Endothelial cell of umbilical vein (primary cell): ENCODE results near the gene RACGAP1. TPM values are rescaled to one million over a fixed set of nuclear protein-coding genes. Genes with fewer than 3 reads are reported as not detected.

Experiments
- BruUV-seq: library from RNA; stranded (reverse); fragments of 400-500 nt; replicated peaks from 2 replicates; lab custom pipeline; 2021; lab: Mats Ljungman, UMichigan
- CTCF ChIA-PET: fragments of 300-600, 350-600 bp; sonication (Branson Sonifier 250); formaldehyde crosslinking; loops from one replicate; lab custom pipeline; 2021; ENCODE audit warnings: antibody characterized with exemption, inconsistent platforms; lab: Charles Lee
- POLR2A ChIA-PET: fragments of 300-600, 350-600 bp; sonication (Branson Sonifier 250); formaldehyde crosslinking; loops from one replicate; lab custom pipeline; 2021; ENCODE audit warnings: antibody characterized with exemption, inconsistent platforms; lab: Charles Lee
- DNase-seq: peaks from one replicate; pipeline ENCODE4 v3.0.0-alpha.2; 2011; ENCODE audit warnings: low read depth, low spot score
- FAIRE-seq: peaks from 2 replicates; lab custom pipeline; 2011; peaks lifted over from hg19 to GRCh38; lab: Jason Lieb, UNC
- H2AFZ ChIP-seq: 2 replicates; pipeline ENCODE4 v1.6.0; 2012; ENCODE audit warnings: low read depth, low read length, control low read depth, inconsistent platforms
- H3K27ac ChIP-seq: 2 replicates; pipeline ENCODE4 v1.5.1; 2011; ENCODE audit warnings: low read depth, mild to moderate bottlenecking, control low read depth, low read length, moderate library complexity; ENCODE audit not compliant: insufficient read depth
- H3K27me3 ChIP-seq, 2 experiments: 2 replicates each; pipeline versions ENCODE4 v1.6.0 to v1.6.1; 2011; ENCODE audit warnings: low read length in 2 of 2, mixed read lengths in 1 of 2; ENCODE audit not compliant: control insufficient read depth in 2 of 2, insufficient read depth in 2 of 2
- H3K36me3 ChIP-seq, 2 experiments: 2 replicates in 1 of 2; 3 replicates in 1 of 2; pipeline ENCODE4 v1.5.1; 2011; ENCODE audit warnings: low read length in 2 of 2, mild to moderate bottlenecking in 1 of 2, moderate library complexity in 1 of 2; ENCODE audit not compliant: control insufficient read depth in 2 of 2, insufficient read depth in 2 of 2; ENCODE audit errors: extremely low read depth in 1 of 2
- H3K4me1 ChIP-seq: 3 replicates; pipeline ENCODE4 v1.5.1; 2011; ENCODE audit warnings: mild to moderate bottlenecking, low read length; ENCODE audit not compliant: control insufficient read depth, insufficient read depth; ENCODE audit errors: extremely low read depth
- H3K4me2 ChIP-seq: 2 replicates; pipeline ENCODE4 v1.6.1; 2011; ENCODE audit warnings: low read length, control low read depth, mixed read lengths; ENCODE audit not compliant: insufficient read depth
- H3K4me3 ChIP-seq, 3 experiments: fragments of 200-600 bp in 1 of 3; sonication (generic), shearing (Covaris generic) in 1 of 3; replicated peaks in 1 of 3; 2 replicates each; pipeline ENCODE4 v1.5.1; 2011 to 2016; ENCODE audit warnings: control low read depth in 3 of 3, low read length in 3 of 3, mild to moderate bottlenecking in 2 of 3, inconsistent platforms in 1 of 3, low read depth in 1 of 3, moderate library complexity in 1 of 3; ENCODE audit not compliant: insufficient read depth in 1 of 3
- H3K79me2 ChIP-seq: 2 replicates; pipeline ENCODE4 v1.6.0; 2012; ENCODE audit warnings: low read length, inconsistent platforms; ENCODE audit not compliant: control insufficient read depth, insufficient read depth
- H3K9ac ChIP-seq: replicated peaks from 2 replicates; pipeline ENCODE3; 2011; ENCODE audit warnings: low read length, control low read depth; ENCODE audit not compliant: insufficient read depth; ENCODE audit errors: extremely low read depth
- H3K9me1 ChIP-seq: replicated peaks from 3 replicates; pipeline ENCODE4 v1.6.0; 2011; ENCODE audit warnings: mild to moderate bottlenecking, low read length; ENCODE audit not compliant: control insufficient read depth, insufficient read depth; ENCODE audit errors: extremely low read depth
- H3K9me3 ChIP-seq: replicated peaks from 2 replicates; pipeline ENCODE4 v1.5.1; 2012; ENCODE audit warnings: low read length, inconsistent platforms; ENCODE audit not compliant: control insufficient read depth, insufficient read depth
- H4K20me1 ChIP-seq: replicated peaks from 2 replicates; pipeline ENCODE3; 2011; ENCODE audit warnings: mild to moderate bottlenecking, low read length; ENCODE audit not compliant: control insufficient read depth, insufficient read depth; ENCODE audit errors: extremely low read depth
- CTCF ChIP-seq, 2 donors: IDR thresholded peaks; 1 replicate in 1 of 2; 2 replicates in 1 of 2; pipeline ENCODE4 v1.5.1; 2011; ENCODE audit warnings: low read length in 2 of 2, mild to moderate bottlenecking in 2 of 2, moderate library complexity in 2 of 2, control low read depth in 1 of 2, inconsistent platforms in 1 of 2, low read depth in 1 of 2; ENCODE audit not compliant: insufficient read depth in 1 of 2; ENCODE audit errors: extremely low read depth in 1 of 2
- EZH2 ChIP-seq: IDR thresholded peaks from 2 replicates; pipeline ENCODE4 v1.6.1; 2012; ENCODE audit warnings: borderline replicate concordance, low read depth, mild to moderate bottlenecking, moderate library complexity, low read length, inconsistent platforms; ENCODE audit not compliant: severe bottlenecking
- FOS ChIP-seq: IDR thresholded peaks from 2 replicates; pipeline ENCODE4 v1.6.1; 2011; ENCODE audit warnings: mild to moderate bottlenecking, low read length, moderate library complexity, borderline replicate concordance; ENCODE audit not compliant: insufficient read depth
- GATA2 ChIP-seq: IDR thresholded peaks from 2 replicates; pipeline ENCODE4 v1.7.0; 2011; ENCODE audit warnings: low read depth, mild to moderate bottlenecking, moderate library complexity, mixed read lengths, low read length; ENCODE audit not compliant: insufficient read length, insufficient read depth
- JUN ChIP-seq: IDR thresholded peaks from 2 replicates; pipeline ENCODE4 v1.6.1; 2011; ENCODE audit warnings: borderline replicate concordance, low read depth; ENCODE audit not compliant: insufficient read length, insufficient read depth
- MAX ChIP-seq: IDR thresholded peaks from 2 replicates; pipeline ENCODE4 v1.6.1; 2011; ENCODE audit not compliant: insufficient read depth, insufficient read length
- MYC ChIP-seq: IDR thresholded peaks from one replicate; pipeline ENCODE4 v1.6.1; 2011; ENCODE audit warnings: mild to moderate bottlenecking, low read depth, low read length
- POLR2A ChIP-seq: IDR thresholded peaks from 2 replicates; pipeline ENCODE4 v1.6.1; 2012; ENCODE audit warnings: low read depth, mild to moderate bottlenecking, control low read depth, low read length
- POLR2AphosphoS5 ChIP-seq: IDR thresholded peaks from 2 replicates; pipeline ENCODE4 v1.6.1; 2012; ENCODE audit warnings: low read depth, mild to moderate bottlenecking, control low read depth, low read length, moderate library complexity; ENCODE audit not compliant: insufficient read depth
- dilution Hi-C: fragments of 300-500 bp; cut with MboI; formaldehyde crosslinking; loops from one replicate; pipeline ENCODE4 v1.15.0; 2019; ENCODE audit warnings: low sequenced_read_pairs; ENCODE audit not compliant: extremely low pct_ligation_motif_present
- intact Hi-C: fragments of 100-400 bp; cut with micrococcal nuclease; formaldehyde crosslinking; loops from one replicate; pipeline ENCODE4 v1.10.0; 2022
- polyA plus RNA-seq, 4 experiments: library from polyadenylated mRNA; depleted of rRNA in 3 of 4; stranded (reverse) in 3 of 4; unstranded in 1 of 4; fragments of >200 nt; gene quantifications; 2 replicates each; pipeline versions ENCODE4 v1.2.1 to v1.2.3, GENCODE V29; 2011 to 2012; ENCODE audit warnings: missing spikeins in 1 of 4
- total RNA-seq: library from RNA; stranded (reverse); gene quantifications from 2 replicates; pipeline ENCODE4 v1.2.3, GENCODE V29; 2021

Gene RACGAP1
- total and polyA plus RNA-seq, 2 donors (not counting 3 experiments of a cell fraction or from before 2014, with no cell fraction given): 16.5 to 56.3 TPM

GRCh38 chr12:49939307-49939706 is 86.0 kb downstream of the RACGAP1 start:
- H3K27ac ChIP-seq: no peak overlapping the region
- H2AFZ ChIP-seq: no peak overlapping the region
- no peaks in the 10 kb centered on the region for H3K36me3 ChIP-seq
- no peaks in the 10 kb centered on the region for H3K9me3 ChIP-seq
- H3K4me1 ChIP-seq: no peaks in the 10 kb centered on the region
- FAIRE-seq: no peak
- no peaks in the 10 kb centered on the region for H3K9me1 ChIP-seq
- no peak for TF ChIP-seq POLR2AphosphoS5
- no peak for TF ChIP-seq MYC
- no peak for TF ChIP-seq POLR2A
- no peak for TF ChIP-seq CTCF (IDR thresholded peaks at IDR 0.05; ENCODE audit: extremely low read depth in 1 of 2, insufficient read depth in 1 of 2, low read depth in 1 of 2, low read length in 2 of 2)
- TF ChIP-seq MAX: no peak
- no peak for TF ChIP-seq JUN
- no peak for TF ChIP-seq GATA2
- no peak for TF ChIP-seq EZH2
- TF ChIP-seq FOS: no peak
- BruUV-seq: no TSS peak
- no peaks in the 10 kb centered on the region for H4K20me1 ChIP-seq
- intact Hi-C loops (no loop called here), dilution Hi-C loops (no loop called here)
- POLR2A ChIA-PET: no interaction called here
- no peak overlapping the region for H3K9ac ChIP-seq
- CTCF ChIA-PET: interaction anchor here (0.7 to 1.5 kb wide), 4 partner anchors 11 to 255 kb away, joined by 3 to 5 read pairs (median 4); no protein-coding TSS in a partner anchor
- no peaks in the 10 kb centered on the region for H3K27me3 ChIP-seq
- no peak for DNase-seq
- H3K79me2 ChIP-seq: no peaks in the 10 kb centered on the region
- no peak overlapping the region for H3K4me3 ChIP-seq
- no peak overlapping the region for H3K4me2 ChIP-seq

Other genes with a start within 250 kb of the RACGAP1 start
- gene NCKAP5L, start 197.1 kb downstream of the RACGAP1 start, total RNA-seq: 46.1 and 52.1 TPM in 2 replicates
- 17.4 and 22.7 TPM in 2 replicates for gene NCKAP5L, start 197.1 kb downstream of the RACGAP1 start, polyA plus RNA-seq
- gene BCDIN3D, start 182.4 kb downstream of the RACGAP1 start, total RNA-seq: 2.5 and 3.1 TPM in 2 replicates
- gene BCDIN3D, start 182.4 kb downstream of the RACGAP1 start, polyA plus RNA-seq: 1.8 TPM in 2 replicates
- 0.12 TPM in 1 of 2 replicates, not detected in the other for gene FAIM2, start 121.6 kb downstream of the RACGAP1 start, total RNA-seq
- gene FAIM2, start 121.6 kb downstream of the RACGAP1 start, polyA plus RNA-seq: 0.01 and 0.22 TPM in 2 replicates
- gene AQP2, start 74.8 kb downstream of the RACGAP1 start, total RNA-seq: not detected in 2 replicates
- gene AQP2, start 74.8 kb downstream of the RACGAP1 start, polyA plus RNA-seq: not detected in 2 replicates
- 0.67 and 0.95 TPM in 2 replicates for gene AQP5, start 63.6 kb downstream of the RACGAP1 start, total RNA-seq
- gene AQP5, start 63.6 kb downstream of the RACGAP1 start, polyA plus RNA-seq: 2.3 and 2.7 TPM in 2 replicates
- not detected in 2 replicates for gene AQP6, start 52.5 kb downstream of the RACGAP1 start, total RNA-seq
- 0.04 TPM in 1 of 2 replicates, not detected in the other for gene AQP6, start 52.5 kb downstream of the RACGAP1 start, polyA plus RNA-seq
- 0.53 and 0.55 TPM in 2 replicates for gene ASIC1, start 32.1 kb upstream of the RACGAP1 start, total RNA-seq
- gene ASIC1, start 32.1 kb upstream of the RACGAP1 start, polyA plus RNA-seq: 0.66 and 0.75 TPM in 2 replicates
- gene SMARCD1, start 59.8 kb upstream of the RACGAP1 start, total RNA-seq: 86.6 and 101 TPM in 2 replicates
- gene SMARCD1, start 59.8 kb upstream of the RACGAP1 start, polyA plus RNA-seq: 94.2 and 94.3 TPM in 2 replicates
- 0.48 TPM in 1 of 2 replicates, not detected in the other for gene GPD1, start 78.5 kb upstream of the RACGAP1 start, total RNA-seq
- 0.07 and 0.10 TPM in 2 replicates for gene GPD1, start 78.5 kb upstream of the RACGAP1 start, polyA plus RNA-seq
- 40.0 and 40.3 TPM in 2 replicates for gene COX14, start 86.7 kb upstream of the RACGAP1 start, total RNA-seq
- gene COX14, start 86.7 kb upstream of the RACGAP1 start, polyA plus RNA-seq: 106 and 114 TPM in 2 replicates
- gene CERS5, start 141.9 kb upstream of the RACGAP1 start, total RNA-seq: 60.4 and 66.4 TPM in 2 replicates
- 108 and 118 TPM in 2 replicates for gene CERS5, start 141.9 kb upstream of the RACGAP1 start, polyA plus RNA-seq